CD4-positive, alpha-beta T cell treated with Interleukin-17A for 4 hours (primary cell): Measurements from ENCODE around the gene KCNE1.
A peak's percentile ranks its signal among the peaks of the same experiment; 100 is the strongest.
"Not testable (repeated sequence)": the region's sequence is repeated elsewhere in the genome, so short reads cannot be mapped to it uniquely, and the experiment has no call there.

Experiments used
- DNase-seq: peaks from one replicate; pipeline ENCODE4 v3.0.0-alpha.2; 2020; ENCODE audit warnings: mixed read lengths

The KCNE1 gene

DNA sequence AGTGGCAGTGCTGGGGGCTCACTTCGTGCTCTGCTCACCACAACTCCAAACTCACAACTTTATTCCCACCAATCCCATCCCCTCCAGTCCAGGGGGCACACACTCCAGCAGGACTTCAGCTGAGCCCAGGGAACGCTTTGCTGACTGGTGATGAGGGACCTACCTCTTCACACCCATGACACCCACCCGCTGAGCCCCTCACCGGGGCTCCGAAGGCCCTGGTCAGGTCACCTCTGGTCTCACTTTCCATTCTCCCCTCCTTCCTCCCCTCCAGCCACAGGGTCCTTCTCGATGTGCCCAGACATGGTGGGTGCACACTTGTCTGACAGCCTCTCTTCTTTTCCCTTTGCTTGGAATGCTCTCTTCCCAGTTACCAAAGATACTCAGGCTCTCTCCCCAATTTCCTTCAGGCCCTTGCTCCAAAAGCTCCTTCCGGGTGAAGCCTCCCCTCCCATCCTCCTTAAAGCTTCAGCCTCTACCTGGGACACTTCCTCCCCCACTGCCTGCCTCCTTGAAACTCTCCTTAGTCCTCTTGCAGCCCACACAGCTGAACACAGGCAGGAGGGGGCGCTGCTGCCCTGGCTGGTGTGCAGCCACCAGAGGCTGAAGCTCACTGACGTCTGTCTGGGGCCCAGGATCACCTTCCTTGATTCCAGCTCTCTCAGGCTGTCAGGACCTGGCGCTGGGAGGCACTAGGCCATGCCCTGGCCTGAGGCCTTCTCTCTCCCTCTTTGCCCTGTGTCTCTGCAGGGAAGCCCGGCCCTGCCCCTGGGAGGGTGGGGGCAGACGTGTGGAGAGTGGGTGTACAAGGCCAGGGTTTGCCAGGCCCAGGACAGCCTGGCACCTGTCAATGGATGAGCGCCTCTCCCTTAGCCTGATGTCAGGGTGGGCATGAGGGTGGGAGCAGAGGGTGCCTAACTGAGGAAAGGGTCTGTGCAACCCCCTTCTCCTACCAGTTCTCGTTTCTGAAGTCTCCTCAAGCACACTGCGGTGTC is 1.6 kb downstream of the KCNE1 start:
- peak; percentile 27 for DNase-seq

DNA sequence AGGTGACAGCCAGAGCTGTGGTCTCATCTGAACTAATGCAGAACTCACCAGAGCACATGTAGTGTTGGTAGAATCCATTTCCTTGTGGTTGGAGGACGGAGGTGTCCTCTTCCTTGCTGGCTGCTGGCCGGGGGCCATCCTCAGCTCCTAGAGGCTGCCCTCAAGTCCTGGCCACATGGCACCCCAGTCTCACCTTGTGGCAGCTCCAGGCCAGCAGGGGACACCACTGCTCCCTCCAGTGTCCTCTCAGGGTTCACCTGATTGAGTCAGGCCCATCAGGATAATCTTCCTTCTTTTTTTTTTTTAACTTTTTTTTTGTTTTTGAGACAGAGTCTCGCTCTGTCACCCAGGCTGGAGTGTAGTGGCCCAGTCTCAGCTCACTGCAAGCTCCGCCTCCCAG is 2.9 kb downstream of the KCNE1 start:
- DNase-seq, result no peak

DNA sequence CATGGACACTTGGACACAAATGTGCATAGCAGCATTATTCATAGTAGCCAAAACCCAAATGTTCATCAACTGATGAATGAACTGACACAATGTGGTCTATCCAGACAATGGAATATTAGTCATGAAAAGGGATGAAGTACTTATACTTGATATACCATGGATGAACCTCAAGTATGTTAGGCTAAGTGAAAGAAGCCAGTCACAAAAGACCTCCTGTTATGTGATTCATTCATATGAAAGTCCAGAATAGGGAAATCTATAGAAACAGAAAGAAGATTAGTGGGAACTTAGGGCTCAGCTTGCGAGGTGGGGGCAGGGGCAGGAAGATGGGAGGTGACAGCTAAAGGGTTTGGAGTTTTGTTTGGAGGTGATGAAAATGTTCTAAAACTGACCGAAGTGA is 7.4 kb downstream of the KCNE1 start:
- no peak for DNase-seq

DNA sequence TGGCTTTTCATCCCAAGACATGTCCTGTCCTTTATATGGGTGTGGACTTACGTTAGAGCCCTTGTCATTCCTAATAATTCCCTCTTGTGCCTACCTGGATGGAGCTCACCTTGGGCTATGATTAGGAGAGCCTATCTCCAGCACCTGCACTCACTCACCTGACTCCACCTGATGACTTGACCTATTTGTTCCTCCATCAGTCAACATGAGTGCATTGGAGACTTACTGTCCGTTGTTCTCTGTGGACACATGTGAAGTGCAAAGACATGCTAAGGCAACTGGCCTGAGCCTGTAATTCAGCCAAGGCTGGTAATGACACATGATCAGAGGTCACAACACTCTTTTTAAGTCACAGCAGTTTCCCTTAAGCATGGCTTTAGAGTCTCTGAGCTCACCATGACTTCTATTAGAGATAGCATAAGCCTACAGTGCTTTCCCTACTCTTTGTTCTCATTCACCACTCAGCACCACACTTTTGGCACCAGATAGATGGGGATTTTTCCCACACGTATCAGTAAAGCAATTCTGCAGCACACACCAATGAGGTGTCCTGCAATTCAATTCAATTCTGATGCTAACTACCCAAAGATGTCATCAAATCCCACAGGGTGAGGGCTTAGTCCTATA is 9.4 kb downstream of the KCNE1 start:
- no peak for DNase-seq

DNA sequence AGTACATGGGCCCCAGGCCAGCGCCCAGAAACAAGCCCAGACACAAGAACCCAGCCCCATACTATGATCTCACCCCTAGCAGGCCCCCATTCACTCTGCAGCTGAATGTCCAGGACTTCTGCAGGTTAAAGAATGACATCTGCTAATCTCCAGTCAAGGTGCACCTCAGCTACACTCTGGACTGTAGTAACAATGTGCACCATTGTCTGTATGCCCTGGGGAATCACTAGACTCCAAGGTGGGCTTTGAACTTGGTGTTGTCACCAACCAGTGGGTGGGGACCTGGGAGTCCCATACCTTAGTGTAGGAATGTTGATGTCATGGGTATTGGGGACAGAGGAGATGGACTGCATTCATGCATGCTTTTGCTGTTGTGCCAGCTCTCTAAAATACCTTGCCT is 10.3 kb downstream of the KCNE1 start:
- DNase-seq, result no peak

DNA sequence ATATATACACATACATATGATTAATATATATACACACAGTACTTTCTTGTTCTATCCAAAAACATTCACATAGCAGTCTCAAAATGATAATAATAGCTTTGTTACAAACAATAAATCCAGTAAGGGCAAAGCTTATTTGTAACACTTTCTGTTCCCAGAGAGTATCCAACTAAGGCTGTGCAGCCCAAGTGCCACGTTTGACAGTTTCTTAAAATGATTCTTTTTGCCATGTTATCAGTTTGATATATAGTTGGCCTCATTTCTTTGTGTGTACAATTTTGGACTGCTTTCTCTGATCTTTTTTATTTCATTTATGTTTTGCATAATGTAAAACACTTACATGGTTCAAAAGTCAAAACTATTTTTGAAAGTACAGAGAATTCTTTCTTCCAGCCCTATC is 11.8 kb downstream of the KCNE1 start:
- no peak for DNase-seq

DNA sequence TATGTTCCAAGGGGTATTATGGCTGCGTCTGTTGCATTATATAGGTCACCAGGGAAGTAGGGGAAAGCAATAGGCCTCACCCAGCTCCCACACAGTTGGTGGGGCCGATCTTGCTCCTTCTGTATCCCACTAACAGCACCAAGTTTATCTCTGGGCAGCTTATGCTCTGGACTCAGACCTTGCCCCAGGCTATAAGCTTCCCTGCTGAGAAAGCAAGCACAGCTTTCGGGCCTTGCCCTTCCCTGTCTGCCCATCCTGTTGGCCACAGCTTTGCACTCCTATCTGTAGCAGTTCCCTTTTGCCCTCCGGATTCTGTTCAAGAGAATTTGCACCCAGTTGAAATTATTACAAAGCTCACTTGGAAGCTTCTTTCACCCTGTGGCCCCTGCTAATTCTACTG is 12.9 kb downstream of the KCNE1 start:
- DNase-seq, result no peak

DNA sequence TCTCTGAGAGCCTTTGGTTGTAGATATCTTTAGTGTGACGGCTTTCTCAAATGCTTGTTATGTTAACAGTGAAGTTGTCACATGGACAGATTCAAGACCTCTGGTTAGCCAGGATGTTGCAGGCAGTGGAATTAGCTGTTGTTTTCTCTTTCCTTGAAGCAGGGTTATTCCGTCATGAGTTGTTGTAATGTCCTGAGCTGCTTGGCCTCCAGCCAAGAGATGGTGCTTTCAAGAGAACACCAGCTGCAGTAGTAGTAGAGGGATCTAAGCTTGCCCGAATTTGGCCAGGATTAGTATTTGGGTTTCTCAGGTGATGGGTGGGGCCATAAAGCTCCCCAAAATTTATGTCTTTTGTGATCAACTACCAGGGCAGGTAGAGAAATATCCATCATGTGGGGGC is 13.4 kb downstream of the KCNE1 start:
- DNase-seq, result no peak

DNA sequence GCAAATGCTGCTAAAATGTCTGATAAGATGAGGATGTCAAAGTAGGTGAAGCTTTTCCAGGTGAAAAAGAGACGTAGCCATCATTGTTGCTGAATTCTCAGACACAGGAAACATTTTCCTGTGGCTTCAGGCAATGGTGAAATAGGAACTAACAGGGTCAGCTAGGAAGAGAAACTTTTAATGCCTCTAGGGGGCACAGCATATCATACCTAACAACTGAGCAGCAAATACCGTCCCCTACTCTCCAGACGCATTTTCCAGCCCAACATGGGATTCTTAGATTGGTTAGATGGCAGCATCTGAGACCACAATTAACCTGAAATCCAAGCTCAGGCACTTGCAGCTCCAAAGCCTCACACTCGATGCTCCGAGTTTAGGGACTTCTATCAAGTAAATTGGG is 28.2 kb downstream of the KCNE1 start:
- not testable (repeated sequence) for DNase-seq

DNA sequence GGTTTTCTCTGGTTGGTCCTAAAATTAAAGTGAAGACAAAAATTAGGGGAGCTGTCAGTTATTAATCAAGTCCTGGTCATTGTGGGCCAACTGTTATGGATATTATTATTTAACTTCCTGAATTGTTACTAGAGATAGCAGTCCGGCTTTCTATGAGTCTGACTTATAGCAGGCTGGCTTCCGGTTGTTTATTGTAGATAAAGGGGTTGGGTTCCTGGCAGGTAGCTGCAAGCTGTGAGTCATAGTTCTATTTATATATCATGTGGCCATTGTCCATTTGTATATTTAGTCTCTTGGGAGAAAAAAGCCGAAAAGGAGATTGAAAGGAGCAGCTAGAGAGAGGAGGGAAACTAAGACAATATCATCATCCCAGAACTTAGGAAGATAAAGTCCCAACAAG is 28.6 kb downstream of the KCNE1 start:
- not testable (repeated sequence) for DNase-seq

DNA sequence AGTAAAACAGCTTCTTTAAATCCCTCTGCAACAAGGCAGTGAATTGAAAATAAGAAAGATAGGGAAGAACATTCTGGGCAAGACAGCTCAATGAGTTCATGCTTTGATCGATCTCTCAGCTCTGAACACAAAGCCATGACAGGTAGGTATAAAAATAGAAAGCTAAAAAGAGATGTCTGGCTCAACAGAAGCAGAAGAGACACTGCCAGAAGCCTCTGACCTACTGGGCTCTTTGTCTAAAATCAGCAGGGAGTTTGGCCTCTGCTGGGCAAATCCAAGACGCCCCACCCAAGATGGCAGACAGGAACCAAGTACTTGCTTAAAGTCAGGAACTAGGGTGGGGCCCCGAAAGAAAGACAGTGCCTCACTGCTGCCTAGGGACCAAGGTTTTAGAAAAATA is 44.7 kb downstream of the KCNE1 start:
- DNase-seq, result not testable (repeated sequence)

DNA sequence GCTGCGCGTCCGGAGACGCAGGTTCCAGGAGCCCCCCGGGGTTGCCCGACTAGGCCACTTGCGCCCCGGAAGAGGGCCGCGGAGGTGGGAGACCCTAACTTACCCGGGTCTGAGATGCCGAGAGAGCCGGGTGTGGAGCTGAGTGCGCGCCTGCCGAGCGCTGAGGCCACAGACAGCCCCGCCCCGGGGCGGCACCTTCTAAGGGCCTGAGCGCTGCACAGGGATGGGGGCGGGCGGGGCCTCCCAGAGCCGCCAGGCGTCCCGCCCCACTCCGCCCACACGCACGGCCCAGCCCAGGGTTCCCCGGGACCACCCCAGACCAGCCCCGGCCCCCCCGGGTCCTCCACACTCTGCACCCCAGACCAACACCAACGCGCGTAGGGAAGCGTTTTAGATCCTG is 52.6 kb downstream of the KCNE1 start:
- not testable (repeated sequence) for DNase-seq

DNA sequence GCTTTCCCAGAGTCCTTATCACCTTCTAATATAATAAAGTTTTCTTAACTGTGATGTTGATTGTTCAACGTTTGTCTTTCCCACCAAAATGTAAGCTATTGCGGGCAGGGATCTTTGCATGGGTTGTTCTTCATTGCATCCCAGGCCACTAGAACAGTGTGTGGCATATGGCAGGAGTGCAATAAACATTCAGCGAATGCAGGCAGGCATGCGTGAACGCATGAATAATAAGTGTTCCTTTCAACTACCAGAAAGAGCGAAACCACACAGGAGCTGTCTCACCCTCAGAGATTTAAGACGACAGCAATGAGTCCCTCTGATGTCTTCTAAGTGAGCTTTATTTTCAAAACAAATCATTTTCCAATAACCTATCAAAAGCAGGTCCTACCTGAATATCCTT is 53.7 kb downstream of the KCNE1 start:
- not testable (repeated sequence) for DNase-seq

DNA sequence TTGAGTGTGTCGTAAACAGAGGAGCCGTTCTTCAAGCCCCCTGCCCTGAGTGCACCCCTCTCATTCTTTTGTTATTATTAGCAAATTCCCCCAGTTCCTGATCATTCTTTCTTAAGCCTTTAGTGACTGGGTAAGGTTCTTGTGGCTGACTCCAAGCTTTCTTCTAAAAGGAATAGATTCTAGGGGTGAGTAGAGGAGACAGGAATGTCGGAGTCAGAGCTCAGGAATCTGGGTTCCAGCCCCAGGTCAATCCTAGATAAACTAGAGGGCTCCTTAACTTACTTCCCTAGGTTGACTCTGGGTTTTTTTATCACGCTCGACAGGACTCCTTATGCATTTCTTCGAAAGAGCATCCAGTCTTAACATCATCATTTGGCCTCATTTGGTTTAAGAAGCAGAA is 55.8 kb downstream of the KCNE1 start:
- DNase-seq, result not testable (repeated sequence)

DNA sequence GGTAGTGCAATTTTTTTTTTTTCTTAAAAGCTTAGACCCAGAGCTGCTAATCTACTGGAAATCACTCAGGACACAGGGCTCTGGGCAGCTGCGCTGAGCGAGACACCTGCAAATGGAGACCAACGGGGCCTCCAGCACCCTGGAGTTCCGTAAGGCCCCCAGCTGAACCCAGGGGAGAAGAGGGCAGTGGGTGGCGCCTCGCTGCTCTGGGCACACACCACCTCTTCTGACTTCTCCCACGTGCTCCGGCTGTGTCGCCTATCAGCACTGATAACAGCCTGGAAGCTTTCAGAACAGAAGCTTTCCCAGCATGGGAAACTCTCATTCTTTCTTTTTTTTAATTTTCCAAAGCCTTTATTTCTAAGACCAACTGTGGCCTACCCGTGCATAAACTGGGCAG is 56.4 kb downstream of the KCNE1 start:
- not testable (repeated sequence) for DNase-seq

DNA sequence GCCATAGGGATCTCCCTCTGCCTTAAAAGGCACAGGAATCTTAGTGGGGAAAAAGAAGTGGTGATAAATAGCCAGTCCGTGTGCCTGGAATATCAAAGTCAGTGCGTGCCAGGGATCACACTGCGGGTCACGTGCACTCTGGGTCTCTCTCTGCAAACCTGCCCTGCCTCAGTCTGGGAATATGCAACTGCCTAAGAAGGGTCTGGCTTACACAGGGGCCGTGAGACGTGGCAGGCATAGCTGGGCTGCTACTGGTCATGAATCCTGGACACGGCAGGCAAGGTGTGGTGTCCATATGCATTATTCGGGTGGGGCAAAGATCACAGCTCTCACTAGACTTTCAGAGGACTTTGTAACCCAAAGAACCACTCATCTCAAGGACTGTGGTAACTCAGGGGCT is 65.0 kb downstream of the KCNE1 start:
- not testable (repeated sequence) for DNase-seq

DNA sequence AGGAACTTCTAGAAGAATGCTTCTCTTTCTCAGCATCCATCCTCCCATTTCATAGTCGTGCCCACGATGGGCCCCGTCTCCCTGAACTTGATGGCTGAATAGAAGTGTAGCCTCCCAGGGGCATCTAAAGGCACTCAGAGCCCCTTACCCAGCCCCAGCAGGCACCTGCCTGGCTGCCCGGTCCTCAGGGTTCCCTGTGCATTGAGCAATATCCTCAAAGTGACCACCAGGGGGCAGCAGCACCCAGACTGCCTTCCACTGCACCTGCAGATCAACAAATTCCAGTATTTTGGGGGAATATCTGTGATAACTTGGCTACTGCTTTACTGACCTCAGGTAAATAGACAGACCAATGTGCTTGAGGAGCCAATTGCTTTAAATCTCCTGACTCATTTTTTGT is 68.5 kb downstream of the KCNE1 start:
- not testable (repeated sequence) for DNase-seq

DNA sequence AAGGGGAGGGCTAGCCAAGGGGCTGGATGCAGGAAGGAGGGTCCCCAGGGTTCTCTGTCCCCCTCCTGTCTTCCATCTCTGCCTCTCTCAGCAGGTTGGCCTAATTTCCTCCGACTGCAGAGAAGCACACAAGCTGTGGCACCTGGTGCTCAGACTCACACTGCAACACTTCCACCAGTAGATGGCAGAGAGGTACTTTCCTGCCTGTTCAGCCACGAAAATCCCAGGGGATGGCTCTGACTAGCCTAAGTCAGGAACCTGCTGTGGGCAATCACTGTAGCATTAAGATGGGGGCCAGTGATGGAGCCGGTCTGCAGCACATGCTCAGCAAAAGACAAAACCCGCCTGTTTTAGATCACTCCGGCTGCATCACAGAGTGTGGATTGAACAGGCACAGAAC is 82.3 kb downstream of the KCNE1 start:
- not testable (repeated sequence) for DNase-seq

DNA sequence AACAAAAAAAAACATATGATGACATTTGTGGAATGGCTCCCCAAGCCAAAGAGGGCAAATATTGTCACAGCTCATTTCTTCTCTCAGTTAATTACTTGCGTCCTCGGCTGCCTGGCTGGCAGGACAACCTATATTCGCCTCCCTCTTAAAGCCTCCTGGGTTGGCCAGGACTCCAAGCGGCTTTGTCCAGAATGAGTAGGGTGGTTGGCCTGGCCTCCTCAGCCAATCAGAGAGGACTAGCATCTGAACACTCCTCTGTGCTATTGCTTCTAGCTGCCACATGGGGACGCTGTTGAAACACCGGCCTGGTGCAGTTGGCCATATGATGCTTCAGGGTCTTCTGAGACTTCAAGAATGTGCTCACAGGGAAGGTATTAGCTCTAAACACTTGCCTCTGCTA is 83.6 kb downstream of the KCNE1 start:
- DNase-seq, result not testable (repeated sequence)

DNA sequence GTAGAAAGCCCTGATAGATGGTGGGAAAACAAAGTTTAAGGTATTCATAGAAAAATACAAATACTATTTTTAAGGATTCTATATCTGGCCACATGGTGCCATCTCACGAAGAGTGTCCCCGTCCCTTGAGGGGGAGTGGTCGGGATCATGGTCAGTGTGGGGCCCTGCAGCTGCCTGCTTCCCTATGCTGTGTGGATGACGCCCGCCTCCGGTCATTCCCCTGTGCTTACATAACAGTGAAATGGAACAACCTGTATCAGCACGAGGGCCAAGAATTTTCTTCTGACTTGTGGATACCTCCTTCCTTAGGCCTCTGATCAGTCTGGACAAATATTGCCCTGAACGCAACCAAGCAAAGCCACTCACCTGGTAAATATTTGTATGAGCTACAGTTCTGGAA is 84.7 kb downstream of the KCNE1 start:
- DNase-seq, result not testable (repeated sequence)

DNA sequence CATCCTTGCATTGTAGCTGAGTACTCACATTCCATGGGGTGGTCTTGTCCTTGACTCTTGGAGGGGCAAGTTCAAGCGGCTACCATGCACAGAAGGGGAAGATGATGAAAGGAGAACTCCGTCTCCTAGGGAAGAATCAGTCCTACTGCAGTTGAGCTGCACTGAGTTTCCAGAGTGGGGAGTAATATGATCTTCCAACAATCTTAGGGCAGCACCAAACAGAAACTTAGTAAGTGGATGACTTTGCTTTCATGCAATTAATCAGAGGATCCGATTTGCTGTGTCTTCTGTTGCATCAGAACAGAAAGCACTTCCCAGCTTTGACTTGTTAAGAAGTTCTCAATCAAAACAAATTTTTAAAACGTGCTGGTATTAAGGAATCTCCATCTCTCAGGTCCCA is 88.2 kb downstream of the KCNE1 start, which contains the start of gene SMIM34:
Gene SMIM34 (minus strand): TSS at position 147 of the 400 bp plus-strand sequence. CDS start 112 bp downstream, at position 35.
- DNase-seq, result not testable (repeated sequence)

DNA sequence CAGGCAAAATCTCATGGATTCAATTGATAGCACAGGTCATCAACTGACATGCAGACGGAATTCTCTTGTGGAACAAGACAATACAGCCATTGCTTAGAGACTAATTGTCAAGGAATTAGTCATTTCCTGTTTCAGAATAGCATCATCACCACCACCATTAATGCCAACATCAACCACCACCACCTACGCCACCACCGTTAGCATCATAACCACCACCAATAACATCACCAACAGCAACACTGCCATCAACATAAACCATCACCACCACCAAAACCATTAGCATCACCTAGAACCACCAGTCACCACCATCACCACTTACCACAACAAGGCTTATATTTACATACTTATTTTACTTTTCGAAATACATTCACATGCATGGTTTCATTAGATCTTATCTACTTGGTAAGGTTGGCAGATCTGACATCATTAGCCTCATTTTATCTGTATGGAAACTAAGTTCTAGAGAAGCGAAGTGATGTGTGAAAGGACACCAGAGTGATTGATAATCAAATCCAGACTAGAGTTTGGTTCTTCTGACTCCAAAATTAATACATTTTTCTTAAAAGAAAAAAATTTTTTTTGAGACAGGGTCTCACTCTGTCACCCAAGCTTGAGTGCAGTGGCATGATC is 94.4 kb downstream of the KCNE1 start:
- not testable (repeated sequence) for DNase-seq

DNA sequence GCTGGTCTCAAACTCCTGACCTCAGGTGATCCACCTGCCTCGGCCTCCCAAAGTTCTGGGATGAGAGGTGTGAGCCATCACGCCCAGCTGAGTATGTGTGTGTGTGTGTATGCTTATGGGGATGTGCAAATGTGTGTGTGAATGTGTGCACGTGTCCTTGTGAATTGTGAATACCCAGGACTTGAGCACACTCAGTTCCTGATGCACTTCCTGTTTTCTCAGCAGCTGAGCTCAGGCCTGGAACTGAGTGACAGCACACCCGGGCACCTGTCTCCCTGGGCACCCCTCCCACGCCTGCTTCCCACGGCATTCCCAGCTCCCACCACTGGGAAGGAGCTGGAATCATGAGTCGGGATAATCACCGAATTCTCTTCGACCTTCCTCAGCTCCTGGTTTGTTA is 104.7 kb downstream of the KCNE1 start:
- not testable (repeated sequence) for DNase-seq
